Measurements from ENCODE around the gene KDM4D.

KDM4D gene

DNA sequence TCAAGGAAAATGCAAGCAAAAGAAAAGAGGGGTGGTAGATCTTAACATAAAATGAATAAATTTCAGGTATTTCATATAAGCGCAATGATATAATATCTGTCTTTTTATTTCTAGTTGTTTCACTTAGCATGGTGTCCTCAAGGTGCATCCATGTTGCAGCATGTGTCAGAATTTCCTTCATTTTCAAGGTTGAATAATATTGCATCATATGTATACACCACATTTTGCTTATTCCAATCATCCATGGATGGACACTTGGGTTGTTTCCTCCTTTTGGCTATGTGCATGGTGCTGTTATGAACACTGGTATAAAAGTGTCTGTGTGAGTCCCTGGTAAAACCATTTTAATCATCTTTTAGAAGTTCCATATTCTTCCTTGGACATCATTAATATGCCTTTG, 68.7 kb downstream of the KDM4D start:
- Histone ChIP-seq H3K4ac (ENCODE audit: low read depth, low read length) (no peak overlapping the region), H2BK120ac (ENCODE audit: low read depth, low read length) (no peak overlapping the region), H2AK5ac (ENCODE audit: low read length) (no peak overlapping the region), H3K23ac (ENCODE audit: low read length) (no peak overlapping the region), H3K4me2 (ENCODE audit: low read length) (no peak overlapping the region), H2BK15ac (replicated peaks; ENCODE audit: low read depth) (no peak overlapping the region), H3K27me3 (ENCODE audit: insufficient read depth, low read length, poor library complexity) (no peaks in the 10 kb centered on the region), H3K18ac (ENCODE audit: low read length) (no peak overlapping the region), H3K9ac (ENCODE audit: low read length) (no peak overlapping the region), H4K5ac (ENCODE audit: low read length) (no peak overlapping the region), H3K27ac (ENCODE audit: low read depth, low read length) (no peak overlapping the region), H3K4me1 (ENCODE audit: control insufficient read depth, low read depth, low read length) (no peaks in the 10 kb centered on the region), H3K79me2 (ENCODE audit: control insufficient read depth, insufficient read depth, low read length) (no peaks in the 10 kb centered on the region), H3K56ac (ENCODE audit: low read length) (no peak overlapping the region), H3K79me1 (ENCODE audit: low read length) (no peaks in the 10 kb centered on the region), H2BK5ac (ENCODE audit: low read length) (no peak overlapping the region), H3K36me3 (ENCODE audit: control insufficient read depth, insufficient read depth, low read length) (no peaks in the 10 kb centered on the region), H3K4me3 (ENCODE audit: low read length) (no peak overlapping the region), H4K8ac (ENCODE audit: low read depth, low read length) (no peak overlapping the region)
- no CpG with 5 or more reads among the region's 1 CpG for WGBS (ENCODE audit: extremely low coverage, insufficient coverage, low lambda C conversion rate)
- no peak for DNase-seq

DNA sequence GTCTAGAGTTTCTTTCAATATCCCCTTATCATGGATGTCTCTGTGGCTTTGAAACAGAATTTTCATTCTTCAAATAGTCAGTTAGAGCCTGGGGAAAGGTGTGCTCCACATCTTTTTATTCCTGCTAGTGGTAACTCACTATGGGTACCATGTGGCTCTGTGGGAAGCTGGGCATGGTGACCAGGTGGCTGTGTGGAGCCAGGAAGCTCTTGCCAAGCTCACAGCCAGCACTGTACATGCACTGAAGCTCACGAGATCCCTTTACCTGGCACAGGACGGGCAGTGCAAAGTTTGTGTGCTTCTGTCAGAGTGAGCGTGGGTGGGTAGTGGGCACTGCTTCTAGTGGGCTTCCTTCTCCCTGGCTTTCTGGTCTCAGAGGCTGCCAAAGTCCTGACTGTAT, 69.4 kb downstream of the KDM4D start:
- Histone ChIP-seq H3K4me1 (ENCODE audit: control insufficient read depth, low read depth, low read length) (no peaks in the 10 kb centered on the region), H3K36me3 (ENCODE audit: control insufficient read depth, insufficient read depth, low read length) (no peaks in the 10 kb centered on the region), H3K27ac (ENCODE audit: low read depth, low read length) (no peak overlapping the region), H3K4me3 (ENCODE audit: low read length) (no peak overlapping the region), H2BK15ac (replicated peaks; ENCODE audit: low read depth) (no peak overlapping the region), H4K5ac (ENCODE audit: low read length) (no peak overlapping the region), H3K23ac (ENCODE audit: low read length) (no peak overlapping the region), H3K79me2 (ENCODE audit: control insufficient read depth, insufficient read depth, low read length) (no peaks in the 10 kb centered on the region), H3K4me2 (ENCODE audit: low read length) (no peak overlapping the region), H3K79me1 (ENCODE audit: low read length) (no peaks in the 10 kb centered on the region), H2BK120ac (ENCODE audit: low read depth, low read length) (no peak overlapping the region), H3K56ac (ENCODE audit: low read length) (no peak overlapping the region), H2BK5ac (ENCODE audit: low read length) (no peak overlapping the region), H3K18ac (ENCODE audit: low read length) (no peak overlapping the region), H3K4ac (ENCODE audit: low read depth, low read length) (no peak overlapping the region), H3K27me3 (ENCODE audit: insufficient read depth, low read length, poor library complexity) (no peaks in the 10 kb centered on the region), H4K8ac (ENCODE audit: low read depth, low read length) (no peak overlapping the region), H2AK5ac (ENCODE audit: low read length) (no peak overlapping the region), H3K9ac (ENCODE audit: low read length) (no peak overlapping the region)
- WGBS (ENCODE audit: extremely low coverage, insufficient coverage, low lambda C conversion rate): no CpG with 5 or more reads among the region's 3 CpGs
- no peak for DNase-seq

DNA sequence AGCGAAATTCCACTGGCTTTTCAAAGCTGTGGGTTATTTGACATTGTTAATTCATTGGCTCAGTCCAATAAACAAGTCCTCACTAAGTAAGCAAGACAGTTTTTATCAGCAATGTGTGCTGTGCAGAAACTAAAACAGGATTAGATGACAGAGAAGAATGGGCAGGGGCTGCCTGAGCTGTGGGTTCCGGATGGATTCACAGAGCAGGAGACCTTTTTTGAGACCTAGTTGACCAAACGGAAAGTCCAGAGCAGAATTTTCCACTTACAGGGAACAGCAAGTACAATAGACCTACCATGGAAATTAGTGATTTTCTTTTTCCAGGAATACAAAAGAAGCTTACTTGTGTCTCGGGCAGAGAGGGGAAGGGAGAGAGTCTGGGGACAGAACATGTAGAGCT, 70.5 kb downstream of the KDM4D start:
- H2BK5ac ChIP-seq (ENCODE audit: low read length): no peak overlapping the region
- no peak overlapping the region for H2BK15ac ChIP-seq (replicated peaks; ENCODE audit: low read depth)
- H3K79me1 ChIP-seq (ENCODE audit: low read length): no peaks in the 10 kb centered on the region
- H3K9ac ChIP-seq (ENCODE audit: low read length): no peak overlapping the region
- H3K4ac ChIP-seq (ENCODE audit: low read depth, low read length): no peak overlapping the region
- no peak for DNase-seq
- no peaks in the 10 kb centered on the region for H3K79me2 ChIP-seq (ENCODE audit: control insufficient read depth, insufficient read depth, low read length)
- H3K36me3 ChIP-seq (ENCODE audit: control insufficient read depth, insufficient read depth, low read length): no peaks in the 10 kb centered on the region
- no peak overlapping the region for H3K4me2 ChIP-seq (ENCODE audit: low read length)
- H3K4me3 ChIP-seq (ENCODE audit: low read length): no peak overlapping the region
- H4K8ac ChIP-seq (ENCODE audit: low read depth, low read length): no peak overlapping the region
- no peak overlapping the region for H3K18ac ChIP-seq (ENCODE audit: low read length)
- H3K27ac ChIP-seq (ENCODE audit: low read depth, low read length): no peak overlapping the region
- H4K5ac ChIP-seq (ENCODE audit: low read length): no peak overlapping the region
- no peaks in the 10 kb centered on the region for H3K4me1 ChIP-seq (ENCODE audit: control insufficient read depth, low read depth, low read length)
- H3K56ac ChIP-seq (ENCODE audit: low read length): no peak overlapping the region
- H2AK5ac ChIP-seq (ENCODE audit: low read length): no peak overlapping the region
- no peak overlapping the region for H2BK120ac ChIP-seq (ENCODE audit: low read depth, low read length)
- no peak overlapping the region for H3K23ac ChIP-seq (ENCODE audit: low read length)
- WGBS (ENCODE audit: extremely low coverage, insufficient coverage, low lambda C conversion rate): no CpG with 5 or more reads among the region's 4 CpGs
- no peaks in the 10 kb centered on the region for H3K27me3 ChIP-seq (ENCODE audit: insufficient read depth, low read length, poor library complexity)

DNA sequence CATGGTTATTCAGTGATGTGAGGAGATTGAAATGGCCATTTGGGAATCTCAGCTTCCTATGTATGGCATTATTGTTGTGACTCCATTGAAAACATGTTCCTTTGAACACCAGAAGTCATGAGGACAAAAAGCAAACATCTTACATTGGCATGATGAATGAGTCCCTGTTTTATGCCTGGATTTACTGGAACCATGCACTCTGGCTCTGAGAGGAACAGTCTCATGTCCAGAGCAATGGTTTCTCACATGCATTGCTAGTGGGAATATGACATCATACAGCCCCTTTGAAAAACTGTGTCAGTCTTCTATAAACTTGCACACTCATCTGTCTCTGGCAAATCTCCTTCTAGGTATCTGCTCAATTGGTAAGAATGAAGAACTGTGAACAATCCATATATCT, 72.3 kb downstream of the KDM4D start:
- H3K18ac ChIP-seq (ENCODE audit: low read length): no peak overlapping the region
- H3K4me2 ChIP-seq (ENCODE audit: low read length): no peak overlapping the region
- no peaks in the 10 kb centered on the region for H3K27me3 ChIP-seq (ENCODE audit: insufficient read depth, low read length, poor library complexity)
- H4K8ac ChIP-seq (ENCODE audit: low read depth, low read length): no peak overlapping the region
- H3K9ac ChIP-seq (ENCODE audit: low read length): no peak overlapping the region
- no peaks in the 10 kb centered on the region for H3K4me1 ChIP-seq (ENCODE audit: control insufficient read depth, low read depth, low read length)
- no peak overlapping the region for H3K4me3 ChIP-seq (ENCODE audit: low read length)
- H3K79me1 ChIP-seq (ENCODE audit: low read length): no peaks in the 10 kb centered on the region
- H2BK120ac ChIP-seq (ENCODE audit: low read depth, low read length): no peak overlapping the region
- H2BK15ac ChIP-seq (replicated peaks; ENCODE audit: low read depth): no peak overlapping the region
- no peak overlapping the region for H3K56ac ChIP-seq (ENCODE audit: low read length)
- H3K4ac ChIP-seq (ENCODE audit: low read depth, low read length): no peak overlapping the region
- H3K23ac ChIP-seq (ENCODE audit: low read length): no peak overlapping the region
- no peak overlapping the region for H2BK5ac ChIP-seq (ENCODE audit: low read length)
- H3K36me3 ChIP-seq (ENCODE audit: control insufficient read depth, insufficient read depth, low read length): no peaks in the 10 kb centered on the region
- H3K79me2 ChIP-seq (ENCODE audit: control insufficient read depth, insufficient read depth, low read length): no peaks in the 10 kb centered on the region
- no peak overlapping the region for H2AK5ac ChIP-seq (ENCODE audit: low read length)
- H3K27ac ChIP-seq (ENCODE audit: low read depth, low read length): no peak overlapping the region
- DNase-seq: no peak
- no peak overlapping the region for H4K5ac ChIP-seq (ENCODE audit: low read length)
